Fibroblast of villous mesenchyme (primary cell): ENCODE measurements around the gene KYAT1. TPM values are rescaled to one million over a fixed set of nuclear protein-coding genes. Genes with fewer than 3 reads are reported as not detected.
"Not testable (repeated sequence)": the region's sequence is repeated elsewhere in the genome, so short reads cannot be mapped to it uniquely, and the experiment has no call there.

Experiments used
- DNase-seq: peaks from one replicate; pipeline ENCODE4 v3.0.0-alpha.2; 2010; ENCODE audit warnings: low read depth
- H3K4me3 ChIP-seq: 2 replicates; pipeline ENCODE4 v1.5.1; 2011; ENCODE audit warnings: low read depth, mild to moderate bottlenecking, low read length
- total RNA-seq: library from RNA; depleted of rRNA; stranded (reverse); fragments of >200 nt; gene quantifications from 2 replicates; pipeline ENCODE4 v1.2.3, GENCODE V29; 2012
- TF ChIP-seq, protein P1 (sequence below): IDR thresholded peaks from 2 replicates; pipeline ENCODE4 v1.5.1; 2012; ENCODE audit warnings: low read depth, mild to moderate bottlenecking, low read length; ENCODE audit not compliant: insufficient read depth

KYAT1 gene
- total RNA-seq, 1 donor = 11.2 TPM

DNA sequence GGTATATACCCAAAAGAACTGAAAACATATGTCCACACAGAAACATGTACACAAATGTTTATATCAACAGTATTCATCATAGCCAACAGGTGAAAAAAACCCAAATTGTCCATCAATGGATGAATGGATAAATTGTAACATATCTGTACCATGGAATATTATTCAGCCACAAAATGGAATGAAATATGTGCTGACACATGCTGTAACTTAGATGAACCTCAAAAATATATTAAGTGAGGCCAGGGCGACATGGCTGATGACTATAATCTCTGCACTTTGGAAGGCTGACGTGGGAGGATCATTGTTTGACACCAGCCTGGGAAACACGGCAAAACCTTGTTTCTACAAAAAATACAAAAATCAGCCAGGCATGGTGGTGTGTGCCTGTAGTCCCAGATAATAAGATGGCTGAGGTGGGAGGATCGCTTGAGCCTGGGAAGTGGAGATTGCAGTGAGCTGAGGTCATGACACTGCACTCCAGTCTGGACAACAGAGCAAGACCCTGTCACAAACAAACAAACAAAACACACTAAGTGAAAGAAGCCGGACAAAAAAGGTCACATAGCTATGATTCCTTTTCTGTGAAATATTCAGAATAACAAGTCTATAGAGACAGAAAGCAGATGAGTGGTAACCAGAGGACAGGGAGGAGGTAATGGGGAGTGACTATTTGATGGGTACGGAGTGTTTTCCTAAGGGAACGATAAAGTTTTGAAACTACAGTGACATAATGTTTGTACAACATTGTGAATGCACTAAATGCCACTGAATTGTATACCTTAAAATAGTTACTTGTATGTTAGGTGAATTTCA, 11.4 kb downstream of the KYAT1 start:
- H3K4me3 ChIP-seq = no peak overlapping the region
- TF ChIP-seq, protein P1, sequence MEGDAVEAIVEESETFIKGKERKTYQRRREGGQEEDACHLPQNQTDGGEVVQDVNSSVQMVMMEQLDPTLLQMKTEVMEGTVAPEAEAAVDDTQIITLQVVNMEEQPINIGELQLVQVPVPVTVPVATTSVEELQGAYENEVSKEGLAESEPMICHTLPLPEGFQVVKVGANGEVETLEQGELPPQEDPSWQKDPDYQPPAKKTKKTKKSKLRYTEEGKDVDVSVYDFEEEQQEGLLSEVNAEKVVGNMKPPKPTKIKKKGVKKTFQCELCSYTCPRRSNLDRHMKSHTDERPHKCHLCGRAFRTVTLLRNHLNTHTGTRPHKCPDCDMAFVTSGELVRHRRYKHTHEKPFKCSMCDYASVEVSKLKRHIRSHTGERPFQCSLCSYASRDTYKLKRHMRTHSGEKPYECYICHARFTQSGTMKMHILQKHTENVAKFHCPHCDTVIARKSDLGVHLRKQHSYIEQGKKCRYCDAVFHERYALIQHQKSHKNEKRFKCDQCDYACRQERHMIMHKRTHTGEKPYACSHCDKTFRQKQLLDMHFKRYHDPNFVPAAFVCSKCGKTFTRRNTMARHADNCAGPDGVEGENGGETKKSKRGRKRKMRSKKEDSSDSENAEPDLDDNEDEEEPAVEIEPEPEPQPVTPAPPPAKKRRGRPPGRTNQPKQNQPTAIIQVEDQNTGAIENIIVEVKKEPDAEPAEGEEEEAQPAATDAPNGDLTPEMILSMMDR = no peak
- DNase-seq = peak; percentile 83

DNA sequence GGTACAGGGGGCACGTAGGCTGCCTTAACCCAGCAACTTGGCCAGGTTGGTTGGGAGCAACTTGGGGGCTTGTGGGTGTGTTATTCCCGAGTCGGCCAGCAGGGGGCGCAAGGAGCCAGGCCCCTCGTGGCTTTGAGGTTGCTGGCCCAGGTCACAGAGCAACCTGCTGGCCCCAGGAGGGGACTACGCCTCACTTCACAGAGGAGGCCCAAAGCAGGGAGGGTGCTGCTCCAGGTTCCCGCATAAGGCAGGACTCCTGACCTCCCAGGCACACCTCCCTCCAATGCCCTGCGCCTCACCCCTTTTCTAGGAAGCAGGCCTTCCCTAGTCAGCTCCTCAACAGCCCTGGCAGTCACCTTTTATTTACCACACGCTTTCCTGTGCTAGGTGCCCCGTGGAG, 18.1 kb downstream of the KYAT1 start:
- no peak overlapping the region for H3K4me3 ChIP-seq
- DNase-seq = peak; percentile 59
- TF ChIP-seq, protein P1 = peak; percentile 89

DNA sequence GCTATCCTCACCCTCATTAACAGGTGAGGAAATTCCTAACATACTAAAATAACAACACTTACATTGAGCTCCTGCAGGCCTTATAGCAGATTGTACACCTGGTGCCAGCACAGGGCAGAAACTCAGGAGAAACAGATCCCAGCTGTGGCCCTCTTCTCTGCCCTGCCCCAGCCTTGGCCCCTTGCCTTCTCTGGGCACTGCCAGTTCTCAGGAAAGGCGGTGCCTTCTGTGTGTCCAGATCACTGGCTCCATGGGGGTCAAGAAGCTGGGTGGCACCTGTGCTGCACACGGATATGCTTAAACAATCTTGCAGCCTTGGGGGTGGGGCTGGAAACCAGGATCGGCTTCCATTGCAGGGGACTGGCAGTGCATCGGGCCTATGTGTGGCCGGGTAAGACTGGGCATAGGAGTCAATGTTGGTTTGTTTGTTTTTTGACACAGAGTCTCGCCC, 19.3 kb downstream of the KYAT1 start:
- H3K4me3 ChIP-seq = no peak overlapping the region
- no peak for DNase-seq
- TF ChIP-seq, protein P1 = no peak

DNA sequence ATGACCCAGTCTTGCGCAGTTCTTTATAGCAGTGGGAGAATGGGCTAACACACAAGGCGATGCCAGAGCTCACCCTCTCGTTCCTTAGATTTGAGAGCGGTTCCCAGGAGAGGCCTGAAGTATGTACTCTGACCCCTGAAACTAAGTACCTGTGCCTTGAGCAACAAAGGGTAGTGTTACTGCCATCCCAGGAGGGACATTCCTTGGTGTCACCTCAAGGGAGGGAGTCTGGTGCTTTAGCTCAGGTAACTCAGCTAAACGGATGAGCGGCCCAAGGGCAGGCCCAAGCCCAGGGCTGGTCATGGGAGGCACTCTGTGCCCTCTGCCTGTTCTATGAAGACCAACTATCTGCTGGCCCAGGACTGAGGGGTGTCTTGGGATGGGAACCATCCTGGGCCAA, 20.2 kb downstream of the KYAT1 start:
- H3K4me3 ChIP-seq = no peak overlapping the region
- no peak for DNase-seq
- TF ChIP-seq, protein P1 = no peak

DNA sequence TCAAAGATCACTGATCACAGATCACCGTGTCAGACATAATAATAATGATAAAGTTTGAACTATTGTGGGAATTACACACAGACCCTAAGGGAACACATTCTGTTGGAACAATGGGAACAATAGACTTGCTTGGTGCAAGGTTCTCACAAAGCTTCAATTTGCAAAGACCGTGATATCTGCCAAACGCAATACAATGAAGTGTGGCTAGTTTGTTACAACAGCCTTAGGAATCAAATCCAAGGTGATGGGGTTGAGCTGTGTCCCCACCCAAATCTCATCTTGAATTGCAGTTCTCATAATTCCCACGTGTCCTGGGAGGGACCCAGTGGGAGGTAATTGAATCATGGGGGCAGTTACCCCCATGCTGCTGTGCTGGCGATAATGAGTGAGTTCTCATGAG, 20.8 kb downstream of the KYAT1 start:
- TF ChIP-seq, protein P1 = no peak
- no peak for DNase-seq
- H3K4me3 ChIP-seq = no peak overlapping the region

DNA sequence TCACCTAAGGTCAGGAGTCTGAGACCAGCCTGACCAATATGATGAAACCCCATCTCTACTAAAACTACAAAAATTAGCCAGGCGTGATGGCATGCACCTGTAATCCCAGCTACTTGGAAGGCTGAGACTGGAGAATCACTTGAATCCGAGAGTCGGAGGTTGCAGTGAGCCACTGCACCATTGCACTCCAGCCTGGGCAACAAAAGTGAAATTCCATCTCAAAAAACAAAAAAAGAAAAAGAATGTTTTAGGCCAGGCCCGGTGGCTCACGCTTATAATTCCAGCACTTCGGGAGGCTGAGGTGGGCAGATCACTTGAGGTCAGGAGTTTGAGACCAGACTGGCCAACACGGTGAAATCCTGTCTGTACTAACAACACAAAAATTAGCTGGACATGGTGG, 23.3 kb downstream of the KYAT1 start:
- not testable (repeated sequence) for H3K4me3 ChIP-seq, DNase-seq

DNA sequence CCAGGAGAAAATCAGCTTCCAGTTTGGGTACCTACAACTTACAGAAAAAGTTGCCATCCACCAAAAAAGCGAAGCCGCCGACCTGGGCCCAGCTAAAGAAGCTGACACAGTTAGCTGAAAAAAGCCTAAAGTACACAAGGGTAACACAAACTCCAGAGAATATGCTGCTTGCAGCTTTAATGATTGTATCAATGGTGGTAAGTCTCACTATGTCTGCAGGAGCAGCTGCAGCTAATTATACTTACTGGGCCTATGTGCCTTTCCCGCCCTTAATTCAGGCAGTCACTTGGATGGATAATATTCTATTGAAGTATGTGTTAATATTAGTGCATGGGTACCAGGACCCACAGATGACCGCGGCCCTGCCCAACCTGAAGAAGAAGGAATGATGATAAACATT, 27.3 kb downstream of the KYAT1 start:
- DNase-seq, H3K4me3 ChIP-seq: not testable (repeated sequence)

DNA sequence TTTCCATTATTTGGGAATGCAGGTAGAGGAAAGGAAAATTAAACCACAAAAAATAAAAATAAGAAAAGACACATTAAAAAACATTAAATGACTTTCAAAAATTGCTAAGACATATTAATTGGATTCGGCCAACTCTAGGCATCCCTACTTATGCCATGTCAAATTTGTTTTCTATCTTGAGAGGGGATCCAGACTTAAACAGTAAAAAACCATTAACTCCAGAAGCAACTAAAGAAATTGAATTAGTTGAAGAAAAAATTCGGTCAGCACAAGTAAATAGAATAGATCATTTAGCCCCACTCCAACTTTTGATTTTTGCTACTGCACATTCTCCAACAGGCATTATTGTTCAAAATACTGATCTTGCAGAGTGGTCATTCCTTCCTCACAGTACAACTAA, 29.1 kb downstream of the KYAT1 start:
- DNase-seq, H3K4me3 ChIP-seq: not testable (repeated sequence)
